ENCODE data around the gene SPECC1L.

SPECC1L gene

GRCh38 chr22:24444729-24445466, 174.3 kb downstream of the SPECC1L start:
- no peak for DNase-seq (ENCODE audit: low read depth)
- no peak overlapping the region for H3K4me3 ChIP-seq (ENCODE audit: control insufficient read depth, low read depth, low read length)

GRCh38 chr22:24445481-24446259, 175.0 kb downstream of the SPECC1L start:
- no peak for TF ChIP-seq CTCF (conservative IDR thresholded peaks at IDR 0.05; ENCODE audit: control insufficient read depth, insufficient read depth, low read depth, low read length)
- no peak for DNase-seq (ENCODE audit: low read depth)
- H3K4me3 ChIP-seq (ENCODE audit: control insufficient read depth, low read depth, low read length), result no peak overlapping the region

More at GRCh38 chr22:24444729-24445466, 174.3 kb downstream of the SPECC1L start:
- no peak for TF ChIP-seq CTCF (conservative IDR thresholded peaks at IDR 0.05; ENCODE audit: control insufficient read depth, insufficient read depth, low read depth, low read length)

- TF ChIP-seq CTCF (conservative IDR thresholded peaks at IDR 0.05; ENCODE audit: control insufficient read depth, insufficient read depth, low read depth, low read length), result no peak
- H3K4me3 ChIP-seq (ENCODE audit: control insufficient read depth, low read depth, low read length), result no peak overlapping the region
- DNase-seq (ENCODE audit: low read depth), result no peak
Observed at GRCh38 chr22:24446260-24446611, 175.6 kb downstream of the SPECC1L start.

GRCh38 chr22:24450610-24451009, 180.0 kb downstream of the SPECC1L start:
- no peak overlapping the region for H3K4me3 ChIP-seq (ENCODE audit: control insufficient read depth, low read depth, low read length)
- TF ChIP-seq CTCF (conservative IDR thresholded peaks at IDR 0.05; ENCODE audit: control insufficient read depth, insufficient read depth, low read depth, low read length), result no peak
- no peak for DNase-seq (ENCODE audit: low read depth)

- no peak for TF ChIP-seq CTCF (conservative IDR thresholded peaks at IDR 0.05; ENCODE audit: control insufficient read depth, insufficient read depth, low read depth, low read length)
- DNase-seq (ENCODE audit: low read depth), result no peak
Observed at GRCh38 chr22:24451162-24451561, 180.5 kb downstream of the SPECC1L start.

GRCh38 chr22:24453853-24454252, 183.2 kb downstream of the SPECC1L start:
- H3K4me3 ChIP-seq (ENCODE audit: control insufficient read depth, low read depth, low read length), result no peak overlapping the region
- TF ChIP-seq CTCF (conservative IDR thresholded peaks at IDR 0.05; ENCODE audit: control insufficient read depth, insufficient read depth, low read depth, low read length), result no peak
- DNase-seq (ENCODE audit: low read depth), result no peak

More at GRCh38 chr22:24451162-24451561, 180.5 kb downstream of the SPECC1L start:
- H3K4me3 ChIP-seq (ENCODE audit: control insufficient read depth, low read depth, low read length), result no peak overlapping the region

Data from fibroblast of mammary gland (primary cell).